ENCODE measurements around the gene MAD1L1.

The MAD1L1 gene

GRCh38 chr7:2219136-2219535 lies 13.6 kb downstream of the MAD1L1 start:
- DNase-seq (ENCODE audit: low read depth in 2 of 2): no peak

GRCh38 chr7:2218444-2218785 lies 14.3 kb downstream of the MAD1L1 start:
- DNase-seq (ENCODE audit: low read depth in 2 of 2): no peak

GRCh38 chr7:2217716-2218443 lies 14.9 kb downstream of the MAD1L1 start:
- no peak for DNase-seq (ENCODE audit: low read depth in 2 of 2)

DNA sequence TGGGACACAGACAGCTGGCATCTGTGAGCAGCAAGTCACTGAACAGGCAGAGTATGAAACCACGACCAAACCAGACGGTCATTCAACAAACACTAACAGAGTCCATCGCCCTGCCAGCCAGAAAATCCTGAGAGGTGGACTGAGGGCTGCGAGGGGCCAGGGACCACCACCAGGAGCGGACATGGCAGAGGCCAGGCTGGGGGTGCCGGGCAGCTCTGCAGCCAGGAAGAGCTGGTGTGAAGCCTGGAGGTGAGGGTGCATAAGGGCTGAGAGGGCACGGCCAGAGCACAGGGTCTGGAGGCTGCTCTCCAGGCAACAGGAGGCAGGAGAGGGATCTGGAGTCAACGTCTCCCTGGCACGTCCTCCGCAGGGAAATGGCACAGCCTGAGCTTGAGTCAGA lies 15.5 kb downstream of the MAD1L1 start:
- no peak for DNase-seq (ENCODE audit: low read depth in 2 of 2)

DNA sequence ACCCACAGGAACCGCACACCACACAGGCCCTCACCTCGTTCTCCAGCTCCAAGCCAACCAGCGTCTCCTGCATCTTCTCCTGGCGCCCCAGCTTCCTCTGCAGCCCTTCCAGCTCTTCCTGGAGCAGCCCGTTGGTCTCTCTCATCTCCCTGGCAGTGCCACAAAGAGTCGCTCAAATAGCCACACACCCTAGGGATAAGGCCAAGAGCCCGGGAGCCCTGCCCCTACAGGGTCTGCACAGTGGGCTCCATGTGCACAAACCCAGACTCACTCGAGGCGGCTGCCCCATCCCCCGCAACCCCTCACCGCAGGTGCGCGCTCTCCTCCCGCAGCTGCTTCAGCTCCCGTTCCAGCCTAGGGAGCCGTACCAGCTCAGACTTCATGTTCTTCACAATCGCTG lies 16.9 kb downstream of the MAD1L1 start:
- no peak for DNase-seq (ENCODE audit: low read depth in 2 of 2)

DNA sequence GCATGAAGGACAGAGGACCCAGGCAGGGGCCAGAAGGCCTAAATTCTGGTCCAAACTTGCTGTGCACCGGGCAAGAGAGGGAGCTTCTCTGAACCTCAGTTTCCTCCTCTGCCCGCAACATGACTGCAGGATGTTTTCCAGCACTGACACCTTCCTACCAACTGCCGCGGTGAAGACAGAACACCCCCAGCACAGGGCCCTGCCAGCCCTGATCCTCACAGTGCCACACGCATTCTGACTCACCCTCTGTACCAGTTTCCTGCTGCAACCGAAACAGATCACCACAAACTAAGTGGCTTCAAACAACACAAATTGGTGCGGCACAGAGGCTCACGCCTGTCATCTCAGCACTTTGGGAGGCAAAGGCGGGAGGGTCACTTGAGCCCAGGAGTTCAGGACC lies 18.1 kb downstream of the MAD1L1 start:
- DNase-seq (ENCODE audit: low read depth in 2 of 2): no peak

GRCh38 chr7:2213551-2214215 lies 19.1 kb downstream of the MAD1L1 start:
- no peak for DNase-seq (ENCODE audit: low read depth in 2 of 2)

GRCh38 chr7:2212906-2213305 lies 19.8 kb downstream of the MAD1L1 start:
- DNase-seq (ENCODE audit: low read depth in 2 of 2): no peak

- DNase-seq (ENCODE audit: low read depth in 2 of 2): no peak
Measured at GRCh38 chr7:2211926-2212325, 20.8 kb downstream of the MAD1L1 start.

- DNase-seq (ENCODE audit: low read depth in 2 of 2): no peak
Measured at GRCh38 chr7:2211259-2211880, 21.4 kb downstream of the MAD1L1 start.

GRCh38 chr7:2210551-2211258 lies 22.0 kb downstream of the MAD1L1 start:
- DNase-seq (ENCODE audit: low read depth in 2 of 2): no peak

- DNase-seq (ENCODE audit: low read depth in 2 of 2): no peak
Measured at GRCh38 chr7:2209961-2210323, 22.8 kb downstream of the MAD1L1 start.

DNA sequence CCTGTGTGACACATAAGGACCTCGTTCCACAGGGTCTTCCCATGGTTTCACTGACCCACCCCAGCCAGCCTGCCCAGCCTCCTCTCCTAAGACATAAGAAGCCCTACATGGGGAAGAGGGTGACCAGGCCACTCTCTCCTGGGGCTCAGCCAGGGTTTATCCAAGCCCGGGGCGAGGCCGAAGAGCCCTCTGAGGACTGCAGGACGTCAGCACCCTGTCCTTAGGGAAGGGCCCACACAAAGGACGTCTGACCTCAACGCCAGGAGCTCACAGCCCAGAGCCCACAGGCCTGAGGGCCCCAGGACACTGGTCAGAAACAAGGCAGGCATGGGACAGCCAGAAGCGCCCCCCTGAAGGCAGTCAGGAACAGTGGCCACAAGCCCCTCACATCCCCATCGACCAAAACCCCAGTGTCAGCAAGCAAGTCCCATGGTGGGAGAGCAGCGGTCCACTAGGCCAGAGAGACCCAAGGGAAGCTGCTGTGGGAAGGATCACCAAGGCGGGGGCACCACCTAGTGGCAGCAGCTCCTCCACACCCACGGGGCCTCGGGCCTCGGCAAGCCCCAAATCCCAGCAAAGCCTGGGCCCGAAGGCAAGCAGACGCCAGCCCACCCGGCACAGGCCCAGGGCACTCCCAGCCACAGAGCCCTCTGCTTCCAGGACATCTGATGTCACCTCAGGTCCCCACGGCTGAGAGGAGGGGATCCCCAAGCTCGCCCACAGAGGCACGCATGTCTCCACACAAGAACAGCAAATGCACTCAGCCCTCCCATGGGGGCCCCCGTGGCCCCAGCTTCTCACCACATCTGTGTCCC lies 23.4 kb downstream of the MAD1L1 start:
- DNase-seq (ENCODE audit: low read depth in 2 of 2): peak; percentile 36 to 42

GRCh38 chr7:2208712-2209111 lies 24.0 kb downstream of the MAD1L1 start:
- DNase-seq (ENCODE audit: low read depth in 2 of 2): no peak

- DNase-seq (ENCODE audit: low read depth in 2 of 2): no peak
Measured at GRCh38 chr7:2205036-2205780, 27.5 kb downstream of the MAD1L1 start.

DNA sequence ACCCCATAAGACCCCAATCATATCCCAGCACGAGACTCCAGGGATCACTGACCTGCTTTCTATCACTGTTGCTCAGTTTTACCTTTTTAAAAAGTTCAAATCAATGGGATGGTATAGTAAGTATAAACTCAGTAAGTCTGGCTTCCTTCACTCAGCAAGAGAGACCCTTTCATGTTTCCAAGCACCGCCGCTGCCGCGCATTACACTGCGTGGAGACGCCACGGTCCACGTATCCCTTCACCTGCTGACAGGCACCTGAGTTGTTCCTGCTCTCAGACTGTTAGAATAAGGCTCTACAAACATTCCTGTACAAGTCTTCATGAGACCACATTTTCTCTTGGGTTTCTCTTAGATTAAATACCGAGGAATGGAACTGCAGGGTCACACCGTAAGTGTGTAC lies 28.3 kb downstream of the MAD1L1 start:
- no peak for DNase-seq (ENCODE audit: low read depth in 2 of 2)

- DNase-seq (ENCODE audit: low read depth in 2 of 2): no peak
Measured at GRCh38 chr7:2203766-2204300, 28.9 kb downstream of the MAD1L1 start.

GRCh38 chr7:2202901-2203765 lies 29.6 kb downstream of the MAD1L1 start:
- no peak for DNase-seq (ENCODE audit: low read depth in 2 of 2)

- no peak for DNase-seq (ENCODE audit: low read depth in 2 of 2)
Measured at GRCh38 chr7:2202361-2202761, 30.4 kb downstream of the MAD1L1 start.

Data from fibroblast of skin of left biceps (primary cell).